SK-N-SH (cell line): Measurements from ENCODE around the gene USP22. TPM values are rescaled to one million over a fixed set of nuclear protein-coding genes. Genes with fewer than 3 reads are reported as not detected.

Source experiments
- CTCF ChIA-PET: fragments of 300-600, 350-600 bp; formaldehyde crosslinking; extraction: SDS; loops from one replicate; lab custom pipeline; 2021; lab: Yijun Ruan, JAX
- POLR2A ChIA-PET: fragments of 350-600 bp; sonication (Branson Sonifier 250); formaldehyde crosslinking; extraction: SDS; loops from one replicate; lab custom pipeline; 2020; ENCODE audit warnings: antibody characterized with exemption, inconsistent platforms; lab: Yijun Ruan, JAX
- DNase-seq: peaks from one replicate; pipeline ENCODE4 v3.0.0; 2012
- H2AFZ ChIP-seq: fragments of 200-600 bp; sonication (generic); 2 replicates; pipeline ENCODE4 v1.8.1; 2016; ENCODE audit warnings: antibody characterized with exemption, mild to moderate bottlenecking, low read depth
- H3F3A ChIP-seq: fragments of 200-600 bp; sonication (generic); replicated peaks from 2 replicates; pipeline ENCODE3; 2016; ENCODE audit warnings: antibody characterized with exemption, mild to moderate bottlenecking; ENCODE audit not compliant: insufficient read depth
- H3K27ac ChIP-seq, 2 experiments: fragments of 200-500 bp in 1 of 2; fragments of 200-600 bp in 1 of 2; sonication (Bioruptor generic) in 1 of 2; sonication (generic), shearing (Covaris generic) in 1 of 2; 2 replicates each; pipeline versions ENCODE4 v1.5.1 to v1.6.1; 2014 to 2016; ENCODE audit warnings: low read depth in 2 of 2, inconsistent platforms in 1 of 2, low read length in 1 of 2, mild to moderate bottlenecking in 1 of 2, mixed read lengths in 1 of 2
- H3K27me3 ChIP-seq: fragments of 200-600 bp; sonication (generic), shearing (Covaris generic); 2 replicates; pipeline ENCODE4 v1.6.1; 2016; ENCODE audit warnings: mixed run types; ENCODE audit not compliant: insufficient read depth
- H3K36me3 ChIP-seq, 2 experiments: fragments of 200-500 bp in 1 of 2; fragments of 200-600 bp in 1 of 2; sonication (Bioruptor generic) in 1 of 2; sonication (generic) in 1 of 2; replicated peaks in 1 of 2; 2 replicates each; pipeline versions ENCODE3 to v1.5.1; 2014 to 2016; ENCODE audit warnings: low read length in 1 of 2, mild to moderate bottlenecking in 1 of 2; ENCODE audit not compliant: insufficient read depth in 2 of 2, control insufficient read depth in 1 of 2
- H3K4me1 ChIP-seq, 2 experiments: fragments of 200-500 bp in 1 of 2; fragments of 200-600 bp in 1 of 2; sonication (Bioruptor generic) in 1 of 2; sonication (generic), shearing (Covaris generic) in 1 of 2; 2 replicates each; pipeline versions ENCODE4 v1.5.1 to v1.6.1; 2014 to 2016; ENCODE audit warnings: low read depth in 1 of 2, low read length in 1 of 2, mixed run types in 1 of 2; ENCODE audit not compliant: insufficient read depth in 2 of 2, control insufficient read depth in 1 of 2
- H3K4me2 ChIP-seq: fragments of 200-600 bp; sonication (generic), shearing (Covaris generic); 2 replicates; pipeline ENCODE4 v1.6.1; 2017; ENCODE audit warnings: mixed run types
- H3K4me3 ChIP-seq, 2 experiments: fragments of 200-500 bp in 1 of 2; fragments of 200-600 bp in 1 of 2; sonication (Bioruptor generic) in 1 of 2; sonication (generic), shearing (Covaris generic) in 1 of 2; 2 replicates each; pipeline versions ENCODE4 v1.5.1 to v1.8.1; 2014 to 2016; ENCODE audit warnings: low read depth in 2 of 2, inconsistent platforms in 1 of 2, low read length in 1 of 2, mild to moderate bottlenecking in 1 of 2, mixed read lengths in 1 of 2, moderate library complexity in 1 of 2
- H3K79me2 ChIP-seq: fragments of 200-600 bp; sonication (generic); 2 replicates; pipeline ENCODE4 v1.8.1; 2017; ENCODE audit warnings: mild to moderate bottlenecking; ENCODE audit not compliant: insufficient read depth
- H3K9ac ChIP-seq: fragments of 200-600 bp; sonication (generic); 2 replicates; pipeline ENCODE4 v1.6.1; 2017; ENCODE audit warnings: mixed run types
- H3K9me2 ChIP-seq: fragments of 200-600 bp; sonication (generic); 2 replicates; pipeline ENCODE4 v1.6.1; 2017; ENCODE audit warnings: mixed run types
- H3K9me3 ChIP-seq: fragments of 200-600 bp; sonication (generic); 2 replicates; pipeline ENCODE4 v1.6.1; 2017; ENCODE audit warnings: mixed run types, mild to moderate bottlenecking, moderate library complexity
- H4K20me1 ChIP-seq: fragments of 200-600 bp; sonication (generic); 2 replicates; pipeline ENCODE4 v1.6.1; 2017; ENCODE audit warnings: mild to moderate bottlenecking, mixed run types; ENCODE audit not compliant: insufficient read depth
- CHD2 ChIP-seq: fragments of 150-350 bp; IDR thresholded peaks from 2 replicates; pipeline ENCODE4 v1.6.1; 2018; ENCODE audit warnings: low read length; ENCODE audit not compliant: partially characterized antibody
- EP300 ChIP-seq, 2 experiments: IDR thresholded peaks; 2 replicates each; pipeline versions ENCODE4 v1.4.0 to v1.6.1; 2012; ENCODE audit warnings: borderline replicate concordance in 1 of 2, low read depth in 1 of 2, low read length in 1 of 2
- FOXM1 ChIP-seq: IDR thresholded peaks from 2 replicates; pipeline ENCODE4 v1.4.0; 2012; ENCODE audit warnings: low read depth, mild to moderate bottlenecking
- GABPA ChIP-seq: IDR thresholded peaks from 2 replicates; pipeline ENCODE4 v1.4.0; 2012; ENCODE audit warnings: low read depth, mild to moderate bottlenecking
- JUND ChIP-seq: IDR thresholded peaks from 2 replicates; pipeline ENCODE4 v1.4.0; 2012
- MEF2A ChIP-seq: IDR thresholded peaks from 2 replicates; pipeline ENCODE4 v1.4.0; 2012; ENCODE audit warnings: low read depth, borderline replicate concordance
- NFIC ChIP-seq: IDR thresholded peaks from 2 replicates; pipeline ENCODE4 v1.4.0; 2012; ENCODE audit warnings: borderline replicate concordance
- POLR2AphosphoS5 ChIP-seq: IDR thresholded peaks from 2 replicates; pipeline ENCODE4 v1.6.1; 2012; ENCODE audit warnings: low read depth, low read length
- RCOR1 ChIP-seq: fragments of 150-350 bp; IDR thresholded peaks from 2 replicates; pipeline ENCODE4 v1.6.1; 2017; ENCODE audit warnings: antibody characterized with exemption, low read length
- RXRA ChIP-seq: IDR thresholded peaks from 2 replicates; pipeline ENCODE4 v1.4.0; 2012; ENCODE audit warnings: low read depth, mild to moderate bottlenecking, borderline replicate concordance
- SMC3 ChIP-seq: IDR thresholded peaks from 2 replicates; pipeline ENCODE4 v1.6.1; 2012; ENCODE audit warnings: low read depth, low read length, improper control_type of control experiment
- TAF1 ChIP-seq: IDR thresholded peaks from 2 replicates; pipeline ENCODE4 v1.6.1; 2012; ENCODE audit warnings: low read depth, mild to moderate bottlenecking, low read length, moderate library complexity, borderline replicate concordance
- TEAD4 ChIP-seq: IDR thresholded peaks from 2 replicates; pipeline ENCODE4 v1.4.0; 2012; ENCODE audit warnings: mild to moderate bottlenecking, borderline replicate concordance; ENCODE audit not compliant: insufficient read depth
- YY1 ChIP-seq: IDR thresholded peaks from 2 replicates; pipeline ENCODE4 v1.4.0; 2012; ENCODE audit warnings: low read depth, mild to moderate bottlenecking
- WGBS: methylation state at CpG from one replicate; pipeline ENCODE4 v1.1.6; 2017; ENCODE audit warnings: low lambda C conversion rate; 5-methylcytosine and 5-hydroxymethylcytosine counted together
- polyA plus RNA-seq, 3 experiments: library from polyadenylated mRNA; depleted of rRNA; stranded (reverse); fragments of >200 nt; gene quantifications; 2 replicates each; pipeline ENCODE4 v1.2.3, GENCODE V29; 2012
- TF ChIP-seq, protein P1 (sequence below): IDR thresholded peaks from 2 replicates; pipeline ENCODE4 v1.4.0; 2012; ENCODE audit warnings: low read depth, borderline replicate concordance
- TF ChIP-seq, protein P2 (sequence below): fragments of 200-600 bp; sonication (generic); IDR thresholded peaks from 2 replicates; pipeline ENCODE4 v1.6.1; 2017; ENCODE audit warnings: antibody characterized with exemption, mild to moderate bottlenecking, moderate library complexity

USP22 gene
- polyA plus RNA-seq, 1 of the 3 experiments (the other 2 are of a cell fraction) = 142 TPM

DNA sequence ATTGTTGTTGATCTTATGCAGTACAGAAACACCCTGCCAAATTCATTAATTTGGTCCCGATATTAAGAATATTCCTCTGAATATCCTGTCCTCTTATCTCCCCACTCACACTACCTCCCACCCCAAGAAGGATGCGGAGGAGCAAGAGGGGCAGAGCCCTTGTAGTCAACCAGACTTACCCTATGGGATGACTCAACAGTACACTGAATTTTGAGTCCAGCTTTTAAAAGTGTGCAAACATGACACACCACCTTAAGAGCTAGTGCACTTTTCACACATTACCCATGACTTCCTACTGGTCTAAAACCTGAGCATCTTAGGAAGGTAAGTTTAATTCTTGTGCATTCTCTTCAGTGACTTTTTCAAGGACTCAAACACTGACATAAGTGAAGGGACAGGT is 9.5 kb downstream of the USP22 start:
- Histone ChIP-seq H2AFZ (no peak overlapping the region), H3K36me3 (peaks cover 22 to 33% of the 10 kb centered on the region in 2 experiments), H3K4me2 (no peak overlapping the region), H3K4me1 (peaks cover 29 to 40% of the 10 kb centered on the region in 2 experiments; a peak in 3 of 4 replicates), H3K27ac (no peak overlapping the region), H4K20me1 (peaks cover 100% of the 10 kb centered on the region), H3K27me3 (no peaks in the 10 kb centered on the region), H3K79me2 (peaks cover 98% of the 10 kb centered on the region), H3K9me3 (no peaks in the 10 kb centered on the region), H3F3A (peaks cover 20% of the 10 kb centered on the region), H3K9ac (no peak overlapping the region), H3K9me2 (no peaks in the 10 kb centered on the region), H3K4me3 (no peak overlapping the region)
- no peak for DNase-seq
- CTCF ChIA-PET = interaction anchor here (1.2 to 2.3 kb wide), 2 partner anchors 10 to 86 kb away, joined by 3 to 9 read pairs; partner anchors contain the start of gene USP22
- WGBS = 90% methylated on average over 2 of the region's 2 CpGs
- no peak for TF ChIP-seq TAF1
- POLR2A ChIA-PET = interaction anchor here (2.2 kb wide), 1 partner anchor 9 kb away, joined by 6 read pairs; the partner anchor contains the start of gene USP22

DNA sequence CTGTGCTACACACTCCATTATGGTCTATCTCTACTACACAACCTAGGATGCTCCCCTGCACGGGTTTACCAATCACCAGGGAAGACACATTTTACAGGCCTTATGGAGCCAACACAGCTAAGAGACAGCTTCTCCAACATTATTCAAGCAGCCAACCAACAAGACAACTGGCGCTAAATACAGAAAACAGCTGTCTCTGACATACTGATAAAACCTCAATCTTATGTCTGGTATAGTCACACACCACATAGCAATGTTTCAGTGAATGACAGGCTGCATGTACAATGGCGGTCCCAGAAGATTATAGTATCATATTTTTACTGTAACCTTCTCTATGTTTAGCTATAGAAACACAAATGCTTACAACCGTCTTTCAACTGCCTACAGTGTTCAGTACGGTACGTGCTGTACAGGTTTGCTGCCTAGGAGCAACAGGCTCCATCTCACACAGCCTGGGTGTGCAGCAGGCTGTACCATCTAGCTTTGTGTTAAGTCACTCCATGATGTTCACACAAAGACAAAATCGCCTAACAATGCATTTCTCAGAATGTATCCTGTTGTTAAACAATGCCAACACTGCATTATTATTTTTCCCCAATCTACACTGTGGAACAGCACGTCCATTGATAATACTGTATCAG is 10.9 kb downstream of the USP22 start:
- Histone ChIP-seq H3K9me2 (no peaks in the 10 kb centered on the region), H3K27me3 (no peaks in the 10 kb centered on the region), H3K36me3 (peaks cover 25 to 27% of the 10 kb centered on the region in 2 experiments), H3K4me1 (peaks cover 21 to 32% of the 10 kb centered on the region in 2 experiments; a peak in 3 of 4 replicates), H3K9me3 (no peaks in the 10 kb centered on the region), H3K4me2 (no peak overlapping the region), H3K79me2 (peaks cover 98% of the 10 kb centered on the region), H3K9ac (no peak overlapping the region), H3F3A (peaks cover 19% of the 10 kb centered on the region), H2AFZ (no peak overlapping the region), H3K27ac (no peak overlapping the region), H3K4me3 (no peak overlapping the region), H4K20me1 (peaks cover 100% of the 10 kb centered on the region)
- CTCF ChIA-PET = interaction anchor here (0.6 to 1.1 kb wide), 3 partner anchors 8 to 108 kb away, joined by 3 read pairs; no protein-coding TSS in a partner anchor
- WGBS = 87% methylated on average over 8 of the region's 8 CpGs
- TF ChIP-seq SMC3 = no peak
- POLR2A ChIA-PET = interaction anchor here (0.7 to 2.2 kb wide), 2 partner anchors 11 to 13 kb away, joined by 3 to 6 read pairs; partner anchors contain the start of gene USP22
- no peak for DNase-seq

DNA sequence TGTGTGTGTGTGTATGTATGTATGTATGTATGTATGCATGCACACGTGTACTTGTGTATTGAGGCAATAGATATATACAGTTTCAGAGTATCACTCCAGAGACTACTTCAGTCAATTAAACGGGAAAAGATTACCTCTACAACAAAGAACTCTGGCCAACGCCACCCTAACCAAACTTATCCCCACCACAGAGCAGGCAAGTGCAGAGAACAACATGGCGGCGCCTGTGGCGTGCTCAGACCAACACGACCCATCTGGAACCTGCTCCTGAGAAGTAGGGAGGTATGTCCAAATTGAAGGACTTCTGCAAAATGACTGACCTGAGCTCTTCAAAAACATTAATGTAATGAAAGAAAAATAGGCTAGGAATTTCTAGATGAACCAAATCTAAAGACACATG is 12.4 kb downstream of the USP22 start:
- Histone ChIP-seq H3K9me2 (no peaks in the 10 kb centered on the region), H3K4me2 (0 out of 2 replicates have a peak overlapping the region, but pooled peaks have one; percentile 11), H2AFZ (no peak overlapping the region), H3K4me3 (no peak overlapping the region), H4K20me1 (peaks cover 100% of the 10 kb centered on the region), H3K36me3 (peaks cover 25 to 39% of the 10 kb centered on the region in 2 experiments), H3K79me2 (peaks cover 98% of the 10 kb centered on the region), H3K9ac (no peak overlapping the region), H3K4me1 (peaks cover 12 to 23% of the 10 kb centered on the region in 2 experiments; a peak in 3 of 4 replicates), H3K9me3 (no peaks in the 10 kb centered on the region), H3K27me3 (no peaks in the 10 kb centered on the region), H3K27ac (no peak overlapping the region), H3F3A (peaks cover 16% of the 10 kb centered on the region)
- ChIA-PET CTCF (interaction anchor here (0.8 to 1.3 kb wide), 2 partner anchors 37 to 89 kb away, joined by 3 to 4 read pairs; no protein-coding TSS in a partner anchor), POLR2A (no interaction called here)
- 85% methylated on average over 7 of the region's 7 CpGs for WGBS
- no peak for DNase-seq
- TF ChIP-seq, protein P1, sequence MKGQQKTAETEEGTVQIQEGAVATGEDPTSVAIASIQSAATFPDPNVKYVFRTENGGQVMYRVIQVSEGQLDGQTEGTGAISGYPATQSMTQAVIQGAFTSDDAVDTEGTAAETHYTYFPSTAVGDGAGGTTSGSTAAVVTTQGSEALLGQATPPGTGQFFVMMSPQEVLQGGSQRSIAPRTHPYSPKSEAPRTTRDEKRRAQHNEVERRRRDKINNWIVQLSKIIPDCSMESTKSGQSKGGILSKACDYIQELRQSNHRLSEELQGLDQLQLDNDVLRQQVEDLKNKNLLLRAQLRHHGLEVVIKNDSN = no peak
- TF ChIP-seq MEF2A (no peak), RXRA (no peak), TEAD4 (no peak), FOXM1 (no peak), POLR2AphosphoS5 (no peak), NFIC (no peak), CHD2 (no peak), JUND (no peak), YY1 (no peak), RCOR1 (no peak), GABPA (no peak), EP300 (IDR thresholded peaks at IDR 0.05; ENCODE audit: borderline replicate concordance in 1 of 2, low read depth in 1 of 2, low read length in 1 of 2) (no peak)
- TF ChIP-seq, protein P2, sequence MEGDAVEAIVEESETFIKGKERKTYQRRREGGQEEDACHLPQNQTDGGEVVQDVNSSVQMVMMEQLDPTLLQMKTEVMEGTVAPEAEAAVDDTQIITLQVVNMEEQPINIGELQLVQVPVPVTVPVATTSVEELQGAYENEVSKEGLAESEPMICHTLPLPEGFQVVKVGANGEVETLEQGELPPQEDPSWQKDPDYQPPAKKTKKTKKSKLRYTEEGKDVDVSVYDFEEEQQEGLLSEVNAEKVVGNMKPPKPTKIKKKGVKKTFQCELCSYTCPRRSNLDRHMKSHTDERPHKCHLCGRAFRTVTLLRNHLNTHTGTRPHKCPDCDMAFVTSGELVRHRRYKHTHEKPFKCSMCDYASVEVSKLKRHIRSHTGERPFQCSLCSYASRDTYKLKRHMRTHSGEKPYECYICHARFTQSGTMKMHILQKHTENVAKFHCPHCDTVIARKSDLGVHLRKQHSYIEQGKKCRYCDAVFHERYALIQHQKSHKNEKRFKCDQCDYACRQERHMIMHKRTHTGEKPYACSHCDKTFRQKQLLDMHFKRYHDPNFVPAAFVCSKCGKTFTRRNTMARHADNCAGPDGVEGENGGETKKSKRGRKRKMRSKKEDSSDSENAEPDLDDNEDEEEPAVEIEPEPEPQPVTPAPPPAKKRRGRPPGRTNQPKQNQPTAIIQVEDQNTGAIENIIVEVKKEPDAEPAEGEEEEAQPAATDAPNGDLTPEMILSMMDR = no peak
